GM18505 (cell line): Measurements from ENCODE around the gene LIN7B.
"Not testable (repeated sequence)": the region's sequence is repeated elsewhere in the genome, so short reads cannot be mapped to it uniquely, and the experiment has no call there.

ENCODE experiments used
- ATAC-seq: cut with Tn5 transposase; IDR thresholded peaks from one replicate; pipeline ENCODE4 v1.9.1; 2021; ENCODE audit not compliant: unreplicated experiment
- POLR2A ChIP-seq: IDR thresholded peaks from 4 replicates; pipeline ENCODE4 v1.6.1; 2011; ENCODE audit warnings: borderline replicate concordance; ENCODE audit not compliant: insufficient read depth, insufficient read length; ENCODE audit errors: extremely low read depth

The LIN7B gene

DNA sequence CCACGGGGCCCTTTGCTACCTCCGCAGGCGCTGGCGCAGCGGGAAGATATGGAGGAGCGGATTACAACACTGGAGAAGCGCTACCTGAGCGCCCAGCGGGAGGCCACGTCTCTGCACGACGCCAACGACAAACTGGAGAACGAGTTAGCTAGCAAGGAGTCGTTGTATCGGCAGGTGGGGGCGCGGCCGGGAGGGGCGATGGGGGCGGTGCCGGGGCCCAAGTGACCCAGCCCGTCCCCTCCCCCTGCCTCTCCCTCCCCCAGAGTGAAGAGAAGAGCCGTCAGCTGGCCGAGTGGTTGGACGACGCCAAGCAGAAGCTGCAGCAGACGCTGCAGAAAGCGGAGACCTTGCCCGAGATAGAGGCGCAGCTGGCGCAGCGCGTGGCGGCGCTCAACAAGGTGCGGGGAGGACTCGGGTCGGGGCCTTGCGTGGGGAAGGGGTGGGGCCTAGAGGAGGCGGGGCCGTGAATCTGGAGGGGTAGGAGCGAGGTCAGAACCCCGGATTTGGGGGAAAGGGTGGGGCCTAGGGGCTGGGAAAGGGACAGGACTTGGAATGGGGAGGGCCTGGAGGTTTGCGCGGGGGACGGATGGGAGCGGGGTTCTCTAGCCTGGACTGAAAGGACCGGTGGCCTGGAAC lies 18.9 kb downstream of the LIN7B start:
- TF ChIP-seq POLR2A = no peak
- ATAC-seq = no peak

DNA sequence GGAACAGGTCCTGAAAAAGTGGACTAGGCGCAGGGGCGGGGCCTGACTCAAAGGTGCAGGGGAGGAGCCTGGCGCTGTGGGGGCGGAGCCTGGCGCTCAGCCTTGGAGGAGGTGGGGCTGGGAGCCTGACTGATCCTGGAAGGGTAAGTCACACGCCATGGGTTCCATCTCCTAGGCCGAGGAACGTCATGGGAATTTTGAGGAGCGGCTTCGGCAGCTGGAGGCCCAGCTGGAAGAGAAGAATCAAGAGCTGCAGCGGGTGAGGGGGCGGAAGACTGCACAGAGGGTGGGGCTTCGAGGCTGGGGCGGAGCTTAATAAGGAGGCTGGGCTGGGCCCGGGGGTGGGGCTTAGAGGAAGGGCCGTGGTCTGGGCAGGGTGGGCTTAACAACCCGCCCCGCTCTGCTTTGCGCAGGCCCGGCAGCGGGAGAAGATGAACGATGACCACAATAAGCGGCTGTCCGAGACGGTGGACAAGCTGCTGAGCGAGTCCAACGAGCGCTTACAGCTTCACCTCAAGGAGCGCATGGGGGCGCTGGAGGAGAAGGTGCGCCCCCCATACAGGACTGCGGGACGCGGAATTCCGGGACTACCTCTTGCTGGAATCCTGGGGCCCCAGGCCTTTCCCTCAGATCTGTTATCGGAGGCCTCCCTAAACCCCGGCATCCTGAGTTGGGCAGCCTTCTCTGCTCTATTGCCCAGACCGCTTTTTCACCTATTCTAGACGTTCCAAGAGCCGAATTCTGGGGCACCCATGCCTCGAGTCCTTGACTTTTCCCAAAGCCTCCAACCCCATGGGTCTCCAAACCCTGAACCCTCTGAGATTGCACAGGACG lies 19.7 kb downstream of the LIN7B start:
- no peak for TF ChIP-seq POLR2A
- no peak for ATAC-seq

DNA sequence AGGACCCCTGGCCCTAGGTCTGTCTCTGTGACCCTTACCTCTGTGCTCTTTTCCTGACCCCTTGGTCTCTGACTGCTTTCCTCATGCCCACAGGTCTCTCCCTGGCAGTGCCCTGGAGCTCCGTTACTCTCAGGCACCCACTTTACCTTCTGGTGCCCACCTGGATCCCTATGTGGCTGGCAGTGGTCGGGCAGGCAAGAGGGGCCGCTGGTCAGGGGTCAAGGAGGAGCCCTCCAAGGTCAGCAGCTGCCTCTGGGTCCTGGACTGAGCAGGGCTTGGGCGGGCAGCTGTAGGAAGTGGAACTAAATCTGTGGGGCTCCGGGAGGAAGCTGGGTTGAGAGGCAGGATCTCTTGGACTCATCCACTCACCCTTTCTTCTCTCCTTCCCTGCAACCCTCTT lies 21.5 kb downstream of the LIN7B start:
- TF ChIP-seq POLR2A = no peak
- no peak for ATAC-seq

DNA sequence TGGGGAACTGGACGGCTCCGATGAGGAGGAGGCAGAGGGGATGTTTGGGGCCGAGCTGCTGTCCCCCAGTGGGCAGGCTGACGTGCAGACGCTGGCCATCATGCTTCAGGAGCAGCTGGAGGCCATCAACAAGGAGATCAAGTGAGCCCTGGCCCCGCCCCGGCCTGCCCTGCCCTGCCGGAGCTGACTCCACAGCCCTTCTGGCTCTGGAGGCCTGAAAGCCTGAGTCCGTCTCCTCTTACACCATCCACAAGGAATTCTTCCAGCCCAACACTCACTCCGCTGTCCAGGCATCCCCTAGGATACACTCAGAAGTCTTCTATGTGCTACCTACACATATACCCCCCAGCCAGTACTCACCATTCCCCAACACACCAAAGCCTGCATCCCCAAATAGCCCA lies 22.6 kb downstream of the LIN7B start:
- no peak for ATAC-seq
- no peak for TF ChIP-seq POLR2A

DNA sequence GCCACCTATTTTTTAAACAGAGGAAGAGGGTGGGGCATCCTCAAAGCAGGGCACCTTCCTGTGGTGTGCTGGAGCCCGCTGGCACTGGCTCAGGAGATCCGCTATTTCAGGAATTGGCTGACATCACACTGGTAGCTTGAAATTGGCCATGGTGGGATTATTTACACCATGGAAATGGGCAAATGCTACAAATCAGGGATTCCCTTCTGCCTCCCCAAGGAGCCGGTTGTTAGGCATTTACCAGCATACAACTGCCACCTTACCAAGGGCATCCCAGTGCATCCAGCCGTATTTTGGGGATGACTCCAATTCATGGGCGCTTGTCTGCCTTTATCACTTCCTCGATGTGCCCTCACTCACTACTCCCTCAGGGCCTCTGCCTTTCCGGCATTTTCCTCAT lies 26.8 kb downstream of the LIN7B start:
- no peak for ATAC-seq
- TF ChIP-seq POLR2A = no peak

DNA sequence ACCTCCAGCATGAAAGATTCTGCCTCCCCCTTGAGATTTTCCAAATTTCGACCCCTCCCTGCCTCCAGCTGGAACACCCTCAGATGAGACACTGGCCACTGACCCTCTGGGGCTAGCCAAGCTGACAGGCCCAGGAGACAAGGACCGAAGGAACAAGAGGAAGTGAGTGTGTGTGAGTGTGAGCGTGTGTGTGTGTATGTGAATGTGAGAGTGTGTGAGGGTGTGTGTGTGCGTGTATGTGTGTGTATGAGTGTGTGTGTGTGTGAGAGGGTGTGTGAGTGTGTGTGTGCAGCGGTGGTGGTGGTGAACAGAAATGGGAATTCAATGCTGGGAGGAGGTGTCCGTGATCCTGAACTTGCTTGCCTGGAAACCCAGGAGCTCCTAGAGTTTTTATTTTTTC lies 27.2 kb downstream of the LIN7B start:
- ATAC-seq = no peak
- TF ChIP-seq POLR2A = no peak

DNA sequence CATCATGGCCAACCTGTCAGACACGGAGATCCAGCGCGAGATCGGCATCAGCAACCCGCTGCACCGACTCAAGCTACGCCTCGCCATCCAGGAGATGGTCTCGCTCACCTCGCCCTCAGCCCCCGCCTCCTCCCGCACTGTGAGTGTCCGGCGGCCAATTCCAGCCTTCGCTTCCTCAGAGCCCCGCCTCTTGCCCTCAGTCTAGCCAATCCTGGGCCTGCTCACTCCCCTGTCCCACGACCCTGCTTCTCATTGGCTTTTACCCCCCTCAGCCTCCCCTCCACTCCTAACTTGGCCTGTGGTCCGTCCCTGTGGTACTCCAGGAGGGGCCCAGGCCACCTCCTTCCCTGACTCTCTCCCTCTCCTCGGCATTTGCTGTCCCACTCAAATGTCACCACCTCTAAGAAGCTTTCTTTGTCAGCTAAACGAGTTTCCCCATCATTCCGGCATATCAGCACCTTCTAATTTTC lies 28.7 kb downstream of the LIN7B start:
- no peak for TF ChIP-seq POLR2A
- peak; percentile 65 for ATAC-seq

DNA sequence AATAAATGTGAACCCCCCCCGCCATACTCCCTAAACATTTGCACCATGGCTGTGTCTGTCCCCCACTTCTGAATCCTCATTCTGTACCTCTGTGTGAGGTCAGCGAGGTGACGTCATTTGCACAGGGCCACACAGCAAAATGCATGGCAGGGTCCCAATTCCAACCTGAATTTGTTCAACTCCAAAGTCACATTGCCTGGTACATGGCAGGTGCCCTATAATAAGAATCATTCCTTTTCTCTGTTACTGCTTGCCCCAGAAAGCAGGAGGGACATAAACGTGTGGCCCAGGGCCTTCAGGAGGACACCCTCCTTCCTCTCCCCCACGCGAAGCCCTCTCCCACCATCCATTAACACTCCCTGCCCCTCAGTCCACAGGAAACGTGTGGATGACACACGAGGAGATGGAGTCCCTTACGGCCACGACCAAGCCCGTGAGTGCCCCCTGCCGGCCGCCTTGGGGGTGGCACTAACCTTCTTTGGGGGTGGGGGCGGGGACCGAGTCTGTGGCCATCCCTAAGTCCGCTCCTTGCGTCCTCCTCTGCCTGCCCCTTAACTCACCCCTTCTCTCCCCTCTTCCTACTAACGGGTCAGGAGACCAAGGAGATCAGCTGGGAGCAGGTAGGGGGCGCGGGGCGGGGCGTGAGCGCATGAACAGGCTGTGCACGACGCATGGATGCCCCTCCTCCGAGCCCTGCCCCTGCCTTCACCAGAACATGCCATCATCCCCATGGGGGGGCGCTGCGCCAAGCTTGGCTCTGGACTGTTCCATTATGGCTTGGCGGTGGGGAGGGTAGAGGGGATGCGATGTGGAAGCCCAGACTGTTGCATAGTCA lies 31.6 kb downstream of the LIN7B start:
- ATAC-seq = no peak
- TF ChIP-seq POLR2A = no peak

DNA sequence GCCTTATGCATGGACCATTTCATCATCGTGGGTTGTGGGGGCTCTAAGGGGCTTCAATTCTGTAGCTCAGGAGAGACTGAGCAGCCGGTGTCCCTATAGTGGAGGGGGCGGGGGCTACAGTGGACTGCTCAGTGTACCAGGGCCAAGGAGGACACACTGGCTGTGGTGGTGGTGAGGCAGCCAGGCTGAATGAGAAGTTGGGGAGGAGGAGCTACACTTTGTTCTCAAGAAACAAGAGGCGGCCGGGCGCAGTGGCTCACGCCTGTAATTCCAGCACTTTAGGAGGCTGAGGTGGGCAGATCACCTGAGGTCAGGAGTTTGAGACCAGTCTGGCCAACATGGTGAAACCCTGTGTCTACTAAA lies 32.2 kb downstream of the LIN7B start:
- not testable (repeated sequence) for ATAC-seq

DNA sequence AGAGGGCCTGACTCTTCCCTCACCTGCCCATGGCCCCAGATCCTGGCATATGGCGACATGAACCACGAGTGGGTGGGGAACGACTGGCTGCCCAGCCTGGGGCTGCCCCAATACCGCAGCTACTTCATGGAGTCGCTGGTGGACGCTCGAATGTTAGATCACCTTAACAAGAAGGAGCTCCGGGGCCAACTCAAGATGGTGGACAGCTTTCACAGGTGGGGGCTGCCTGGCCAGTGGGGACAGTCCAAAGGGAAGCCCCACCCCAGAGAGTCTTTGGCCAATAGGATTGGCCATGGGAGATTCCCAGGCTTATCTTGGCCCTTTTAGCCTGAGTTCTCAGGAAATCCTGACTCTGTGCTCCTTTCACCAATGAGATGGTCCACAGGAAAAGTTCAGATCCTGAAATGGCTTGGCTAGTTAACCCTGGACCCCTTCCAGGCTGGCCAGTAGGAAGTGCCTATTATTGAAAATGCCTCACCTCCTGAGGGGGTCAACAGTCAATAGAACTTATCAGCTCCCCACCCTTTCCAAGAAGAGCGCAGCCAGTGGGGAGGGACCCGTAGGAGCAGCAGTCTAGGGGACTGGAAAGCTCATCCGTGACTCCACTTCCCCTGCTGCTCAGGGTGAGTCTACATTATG lies 34.0 kb downstream of the LIN7B start:
- no peak for TF ChIP-seq POLR2A
- no peak for ATAC-seq

DNA sequence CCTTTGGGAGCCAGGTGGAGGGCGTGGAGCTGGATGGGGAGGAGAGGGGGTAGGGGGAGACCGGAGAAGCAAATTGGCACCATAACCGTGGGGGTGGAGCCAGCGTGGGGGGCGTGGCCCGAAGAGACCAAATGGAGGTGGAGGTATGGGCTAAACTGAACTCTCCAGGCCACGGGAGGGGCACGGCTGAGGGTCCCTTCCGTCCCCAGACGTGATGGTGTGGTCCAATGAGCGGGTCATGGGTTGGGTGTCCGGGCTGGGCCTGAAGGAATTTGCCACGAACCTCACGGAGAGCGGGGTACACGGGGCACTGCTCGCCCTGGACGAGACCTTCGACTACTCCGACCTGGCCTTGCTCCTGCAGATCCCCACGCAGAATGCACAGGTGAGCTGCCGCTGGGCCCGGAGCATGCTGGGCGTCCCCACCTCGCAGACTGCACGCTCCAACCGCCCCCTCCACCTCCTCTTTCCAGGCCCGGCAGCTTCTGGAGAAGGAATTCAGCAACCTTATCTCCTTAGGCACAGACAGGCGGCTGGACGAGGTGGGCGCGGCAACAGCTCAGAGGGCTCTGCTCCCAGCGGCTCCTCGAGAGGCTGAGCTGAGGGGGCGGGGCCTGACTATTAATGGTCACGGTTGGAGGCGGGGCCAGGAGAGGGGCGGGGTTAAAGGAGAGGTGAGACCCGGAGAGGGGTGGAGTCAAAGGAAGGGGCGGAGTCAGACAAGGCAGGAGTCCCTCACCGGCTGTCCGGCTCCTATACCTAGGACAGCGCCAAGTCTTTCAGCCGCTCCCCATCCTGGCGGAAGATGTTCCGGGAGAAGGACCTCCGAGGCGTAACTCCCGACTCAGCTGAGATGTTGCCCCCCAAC lies 34.8 kb downstream of the LIN7B start:
- TF ChIP-seq POLR2A = no peak
- ATAC-seq = no peak

DNA sequence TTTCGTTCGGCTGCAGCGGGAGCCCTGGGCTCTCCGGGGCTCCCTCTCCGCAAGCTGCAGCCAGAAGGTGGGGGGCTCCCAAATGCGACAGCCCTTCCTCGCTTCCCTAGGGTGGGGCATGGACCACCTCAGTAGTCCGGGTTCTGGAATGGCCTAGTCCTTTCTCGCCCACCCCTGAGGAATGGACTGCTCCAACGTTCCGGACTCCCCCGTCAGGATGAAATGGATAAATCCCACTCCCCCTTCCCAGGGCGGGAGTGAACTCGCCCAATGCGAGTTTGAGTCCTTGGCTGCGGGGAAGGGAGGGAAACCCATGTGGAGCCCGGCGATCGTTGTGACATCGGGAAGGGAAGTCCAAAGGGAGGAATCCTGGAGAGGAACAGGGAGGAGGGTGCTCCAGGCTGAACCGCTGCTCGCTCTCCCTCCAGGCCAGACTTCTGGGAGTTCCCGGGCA lies 35.5 kb downstream of the LIN7B start:
- no peak for ATAC-seq
- TF ChIP-seq POLR2A = no peak
